ENCODE data around the gene RGPD4.

The RGPD4 gene

DNA sequence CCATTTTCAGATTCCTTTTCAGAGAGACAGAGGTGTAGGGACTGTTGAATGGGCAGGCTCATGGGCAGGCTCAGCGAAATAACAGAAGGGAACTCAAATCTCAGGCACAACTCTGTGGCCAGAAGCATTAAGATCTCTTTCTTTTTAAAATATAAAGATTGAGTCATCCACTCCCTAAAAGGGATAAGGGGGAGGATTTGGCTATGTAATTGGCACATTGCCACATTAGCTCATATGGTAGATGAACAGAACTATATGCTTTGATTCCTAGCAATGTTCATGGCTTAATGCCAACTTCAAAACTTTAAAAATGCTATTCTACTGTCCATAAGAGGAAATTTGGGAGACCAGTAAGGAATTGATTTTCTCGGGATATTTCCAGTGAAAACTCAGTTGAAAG, 105.8 kb downstream of the RGPD4 start:
- no peak for DNase-seq

DNA sequence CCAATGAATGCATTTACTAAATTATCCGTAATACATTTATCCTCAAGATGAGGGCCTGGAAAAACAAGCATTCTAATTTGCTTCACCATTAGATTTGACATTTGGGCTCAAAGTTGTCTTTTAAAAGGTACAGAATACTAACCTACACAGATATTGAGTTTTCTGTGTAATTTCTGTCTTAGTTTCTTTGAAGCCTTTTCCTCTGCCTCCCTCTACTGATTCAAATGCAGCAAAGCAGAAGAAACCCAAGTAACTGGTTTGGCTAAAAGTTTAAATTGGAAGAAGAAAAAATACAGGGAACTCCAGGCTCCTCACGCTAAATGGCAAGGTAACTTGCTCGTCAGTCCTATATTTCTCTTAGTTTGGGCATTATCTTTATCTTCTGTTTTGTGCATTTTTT, 106.3 kb downstream of the RGPD4 start:
- DNase-seq: no peak

DNA sequence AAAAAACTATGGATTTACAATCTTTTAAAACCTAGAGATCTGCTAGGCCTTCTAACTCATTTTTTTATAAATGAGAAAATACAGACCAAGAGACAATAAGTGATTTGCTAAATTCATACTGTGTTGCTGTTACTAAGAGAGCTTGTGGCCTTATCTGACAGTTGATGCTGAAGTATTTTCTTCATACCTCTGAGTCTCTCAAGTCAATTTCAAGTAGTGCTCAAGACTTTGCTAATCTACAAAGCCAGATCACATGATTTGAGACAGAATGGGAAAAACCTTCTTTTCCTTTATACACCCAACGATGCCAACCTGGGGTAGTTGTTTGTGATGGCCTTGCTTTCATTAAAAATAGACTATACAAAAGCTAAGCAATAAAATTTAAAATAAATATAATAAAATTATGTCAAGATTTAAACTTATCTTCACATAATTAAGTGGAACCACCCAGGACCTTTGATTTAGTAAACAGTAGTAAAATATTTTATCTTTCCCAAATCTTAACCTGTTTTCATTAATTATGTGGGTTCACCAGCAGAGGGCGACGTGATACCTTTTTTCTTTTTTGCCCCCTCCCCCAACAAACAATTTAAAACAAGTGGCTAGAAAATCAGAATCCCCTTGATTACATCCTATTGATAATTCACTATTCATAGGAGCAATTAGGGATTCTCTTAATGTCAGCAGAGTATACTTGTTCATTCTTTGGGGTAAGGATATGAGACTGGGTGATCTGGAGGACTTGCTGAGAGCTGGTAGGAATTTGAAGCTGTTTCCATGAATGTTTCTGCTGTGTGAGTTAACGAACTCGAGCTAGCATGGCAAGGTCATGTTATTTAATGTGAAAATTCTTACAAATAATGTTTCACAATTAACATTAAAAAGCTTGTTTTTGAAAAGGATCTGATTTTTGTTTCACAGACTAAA, 110.0 kb downstream of the RGPD4 start:
- no peak for DNase-seq
